GM12872 (cell line): ENCODE data around the gene ZDHHC14.

ENCODE experiments used
- CTCF ChIP-seq: IDR thresholded peaks from 3 replicates; pipeline ENCODE4 v1.5.1; 2011; ENCODE audit warnings: low read depth, mild to moderate bottlenecking, low read length, moderate library complexity; ENCODE audit not compliant: insufficient read depth

ZDHHC14 gene

GRCh38 chr6:157527471-157527907 lies 146.5 kb downstream of the ZDHHC14 start:
- no peak for TF ChIP-seq CTCF

GRCh38 chr6:157528931-157529653 lies 148.1 kb downstream of the ZDHHC14 start:
- TF ChIP-seq CTCF: no peak

- no peak for TF ChIP-seq CTCF
These were observed 148.7 kb downstream of the ZDHHC14 start for GRCh38 chr6:157529654-157530039.

- TF ChIP-seq CTCF: no peak
These were observed 149.1 kb downstream of the ZDHHC14 start for GRCh38 chr6:157530126-157530525.

GRCh38 chr6:157530724-157531168 lies 149.8 kb downstream of the ZDHHC14 start:
- TF ChIP-seq CTCF: no peak

GRCh38 chr6:157531169-157531985 lies 150.4 kb downstream of the ZDHHC14 start:
- TF ChIP-seq CTCF: no peak

- TF ChIP-seq CTCF: no peak
These were observed 151.0 kb downstream of the ZDHHC14 start for GRCh38 chr6:157531986-157532365.
